ENCODE results near the gene FECH.
"Not testable (repeated sequence)": the region's sequence is repeated elsewhere in the genome, so short reads cannot be mapped to it uniquely, and the experiment has no call there.

Gene FECH

GRCh38 chr18:57586251-57587049 lies at the start of gene FECH:
Gene FECH (minus strand): TSS chr18:57586702. CDS start chr18:57586620, 82 bp downstream.
- DNase-seq = peak; percentile 74

- no peak for DNase-seq
Observed at GRCh38 chr18:57635003-57635822, 48.7 kb upstream of the FECH start.

- no peak for DNase-seq
Observed at GRCh38 chr18:57631697-57632096, 45.2 kb upstream of the FECH start.

GRCh38 chr18:57630754-57631595 lies 44.5 kb upstream of the FECH start:
- no peak for DNase-seq

- DNase-seq = peak; percentile 96
Observed at GRCh38 chr18:57630002-57630753, 43.7 kb upstream of the FECH start.

GRCh38 chr18:57629422-57629821 lies 42.9 kb upstream of the FECH start:
- no peak for DNase-seq

- no peak for DNase-seq
Observed at GRCh38 chr18:57627488-57627887, 41.0 kb upstream of the FECH start.

- DNase-seq = no peak
Observed at GRCh38 chr18:57624988-57625387, 38.5 kb upstream of the FECH start.

GRCh38 chr18:57621246-57621604 lies 34.7 kb upstream of the FECH start:
- no peak for DNase-seq

GRCh38 chr18:57619876-57620275 lies 33.4 kb upstream of the FECH start:
- no peak for DNase-seq

GRCh38 chr18:57618910-57619309 lies 32.4 kb upstream of the FECH start:
- DNase-seq = no peak

- DNase-seq = no peak
Observed at GRCh38 chr18:57603871-57604270, 17.4 kb upstream of the FECH start.

GRCh38 chr18:57595347-57595746 lies 8.8 kb upstream of the FECH start:
- DNase-seq = no peak

- DNase-seq = not testable (repeated sequence)
Observed at GRCh38 chr18:57592716-57593115, 6.2 kb upstream of the FECH start.

- DNase-seq = no peak
Observed at GRCh38 chr18:57589161-57589560, 2.7 kb upstream of the FECH start.

- DNase-seq = no peak
Observed at GRCh38 chr18:57587098-57587661, 678 bp upstream of the FECH start.

- DNase-seq = peak; percentile 35
Observed at GRCh38 chr18:57585855-57586250, 649 bp downstream of the FECH start.

- DNase-seq = no peak
Observed at GRCh38 chr18:57585421-57585820, 1.1 kb downstream of the FECH start.

GRCh38 chr18:57584444-57584843 lies 2.1 kb downstream of the FECH start:
- DNase-seq = no peak

GRCh38 chr18:57583297-57583835 lies 3.1 kb downstream of the FECH start:
- no peak for DNase-seq

- no peak for DNase-seq
Observed at GRCh38 chr18:57581301-57581934, 5.1 kb downstream of the FECH start.
